LHCN-M2 (cell line): ENCODE results near the gene NHSL2. TPM values are rescaled to one million over a fixed set of nuclear protein-coding genes. Genes with fewer than 3 reads are reported as not detected.

Source experiments
- DNase-seq: peaks from one replicate; pipeline ENCODE4 v3.0.0-alpha.2; 2012; ENCODE audit warnings: low read depth
- total RNA-seq: library from RNA; depleted of rRNA; stranded (reverse); fragments of >200 nt; gene quantifications from 2 replicates; pipeline ENCODE4 v1.2.3, GENCODE V29; 2014

The NHSL2 gene
- total RNA-seq, 1 experiment from 2014 or later = 0.23 TPM

GRCh38 chrX:72069350-72070160, 158.9 kb downstream of the NHSL2 start:
- no peak for DNase-seq

- DNase-seq = no peak
Observed at GRCh38 chrX:72071213-72071612, 160.6 kb downstream of the NHSL2 start.

DNA sequence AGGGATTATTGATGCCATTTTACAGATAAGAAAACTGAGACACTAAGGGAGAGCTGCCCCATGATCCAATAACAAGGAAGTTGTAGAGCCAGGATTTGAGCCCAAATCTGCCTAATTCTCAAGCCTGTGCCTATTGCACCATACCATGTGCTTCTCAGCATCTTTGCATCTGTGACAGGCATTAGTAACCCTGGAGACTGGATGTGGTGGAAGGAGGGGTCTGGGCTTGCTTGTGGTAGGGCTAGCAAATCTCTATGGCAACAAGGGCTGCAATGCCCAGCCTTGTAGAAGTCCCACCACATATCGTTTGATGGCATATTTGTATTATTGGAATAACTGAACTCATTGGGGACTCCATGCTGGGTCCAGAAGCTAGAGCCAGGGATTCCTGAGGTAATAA, 163.0 kb downstream of the NHSL2 start:
- DNase-seq = no peak

DNA sequence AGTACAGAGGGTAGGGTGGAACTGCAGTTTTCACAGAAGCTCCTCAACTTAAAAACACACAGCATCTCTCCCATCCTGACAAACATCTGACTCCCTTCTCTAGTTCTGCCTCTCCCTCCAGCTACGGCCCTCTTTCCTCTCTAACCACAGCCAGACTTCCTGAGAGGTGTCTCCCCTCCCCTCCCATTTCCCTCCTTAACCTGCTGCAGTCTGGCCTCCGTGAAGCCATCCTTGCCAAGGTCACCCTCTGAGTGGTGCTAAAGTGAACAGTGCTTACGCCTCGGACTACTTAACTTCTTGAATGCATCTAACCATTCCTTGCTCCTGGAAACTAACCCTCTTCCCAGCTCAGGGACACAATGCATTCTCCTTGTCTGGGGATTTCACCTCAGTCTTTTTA, 167.8 kb downstream of the NHSL2 start:
- no peak for DNase-seq

GRCh38 chrX:72079607-72080006, 169.0 kb downstream of the NHSL2 start:
- no peak for DNase-seq

- DNase-seq = no peak
Observed at GRCh38 chrX:72080150-72080549, 169.5 kb downstream of the NHSL2 start.

DNA sequence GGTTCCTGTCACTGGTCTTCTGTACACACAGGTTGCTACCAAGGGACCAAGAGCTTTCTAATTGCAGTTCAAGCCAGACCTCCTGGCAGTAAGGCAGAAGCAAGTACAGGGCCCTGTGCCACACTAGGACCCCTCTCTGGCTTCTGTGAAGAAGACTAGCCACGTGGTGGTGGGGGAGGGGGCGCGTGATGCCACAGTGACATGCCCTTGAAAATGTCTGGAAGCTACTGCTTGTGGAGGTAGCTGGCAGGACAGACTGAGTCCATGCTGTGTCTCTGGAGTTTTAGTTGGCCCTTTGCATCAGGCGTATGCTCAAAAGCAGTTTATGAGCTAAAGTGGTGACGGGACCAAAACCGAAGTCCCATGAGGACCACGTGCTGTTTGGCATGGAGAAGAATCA, 170.2 kb downstream of the NHSL2 start:
- DNase-seq = no peak

DNA sequence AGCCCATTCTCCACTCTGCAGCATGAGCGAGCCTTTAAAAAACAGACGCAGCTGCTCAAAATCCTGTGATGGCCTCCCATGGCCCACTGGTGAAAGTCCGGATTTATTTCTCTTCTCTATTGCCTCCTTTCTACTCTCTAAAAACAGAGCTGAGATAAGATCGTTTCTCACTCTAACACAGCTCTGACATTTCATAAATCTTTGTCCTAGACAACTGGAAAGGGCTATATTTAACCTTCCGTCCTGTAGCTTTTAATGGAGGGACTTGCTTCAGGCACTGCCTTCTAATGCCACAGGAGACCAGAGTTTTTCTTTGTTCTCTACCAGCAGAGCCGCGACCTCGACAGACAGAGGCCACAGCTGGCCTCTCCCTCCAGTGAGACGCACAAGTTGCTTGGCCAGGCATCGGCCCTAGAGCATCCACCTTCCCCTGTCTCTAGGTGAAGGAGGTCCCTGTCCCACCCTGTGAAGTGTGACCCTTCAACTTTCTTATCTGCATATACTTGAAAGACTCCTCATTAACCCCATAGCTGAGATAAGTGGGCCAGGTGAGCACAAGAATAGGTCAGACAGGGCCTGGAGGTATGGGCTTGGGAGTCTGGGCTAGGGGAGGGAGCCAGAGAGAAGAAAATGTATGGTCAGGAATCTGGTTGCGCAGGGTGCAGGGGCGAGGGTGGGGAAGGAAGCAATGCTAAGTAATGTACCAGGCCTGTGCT, 171.1 kb downstream of the NHSL2 start:
- DNase-seq = no peak

GRCh38 chrX:72083291-72083690, 172.6 kb downstream of the NHSL2 start:
- DNase-seq = no peak

DNA sequence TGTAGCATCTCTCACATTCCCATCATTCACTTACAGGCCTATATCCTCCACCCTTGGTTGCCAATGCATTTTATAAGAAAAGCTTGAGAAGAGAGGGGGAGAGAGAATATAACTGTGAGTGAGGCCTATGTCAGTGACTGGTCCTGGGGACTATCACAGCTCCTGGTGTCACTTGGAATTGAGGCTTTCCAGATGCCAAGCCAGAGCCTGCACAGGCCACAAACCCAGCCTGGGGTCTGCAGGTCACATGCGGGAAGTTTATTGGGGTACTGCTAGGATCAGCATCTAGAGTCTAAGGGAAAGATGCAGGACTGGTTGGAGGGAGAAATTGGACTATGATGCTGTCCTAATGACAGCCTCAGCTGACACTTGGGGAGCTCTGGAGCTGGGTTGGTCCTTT, 173.5 kb downstream of the NHSL2 start:
- DNase-seq = no peak

- DNase-seq = no peak
Observed at GRCh38 chrX:72086995-72087394, 176.3 kb downstream of the NHSL2 start.

DNA sequence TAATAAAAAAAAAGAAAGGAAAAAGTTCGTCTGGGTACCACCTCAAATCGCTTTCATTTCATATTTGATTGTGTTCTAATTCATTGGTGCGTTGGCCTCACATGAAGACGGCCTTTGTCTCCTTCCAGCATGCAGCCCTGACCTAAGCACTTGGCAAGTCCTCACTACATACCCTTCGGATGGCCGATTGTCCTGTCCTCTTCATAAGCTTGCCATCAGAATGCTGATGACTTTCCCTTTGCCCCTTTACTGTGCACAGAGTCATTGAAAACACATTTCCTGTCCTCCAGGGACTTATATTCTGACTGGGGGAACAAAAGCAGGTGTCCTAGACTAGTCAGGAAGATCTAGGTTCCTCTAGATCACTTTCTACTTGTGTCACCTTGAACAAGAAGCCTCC, 178.1 kb downstream of the NHSL2 start:
- DNase-seq = no peak

DNA sequence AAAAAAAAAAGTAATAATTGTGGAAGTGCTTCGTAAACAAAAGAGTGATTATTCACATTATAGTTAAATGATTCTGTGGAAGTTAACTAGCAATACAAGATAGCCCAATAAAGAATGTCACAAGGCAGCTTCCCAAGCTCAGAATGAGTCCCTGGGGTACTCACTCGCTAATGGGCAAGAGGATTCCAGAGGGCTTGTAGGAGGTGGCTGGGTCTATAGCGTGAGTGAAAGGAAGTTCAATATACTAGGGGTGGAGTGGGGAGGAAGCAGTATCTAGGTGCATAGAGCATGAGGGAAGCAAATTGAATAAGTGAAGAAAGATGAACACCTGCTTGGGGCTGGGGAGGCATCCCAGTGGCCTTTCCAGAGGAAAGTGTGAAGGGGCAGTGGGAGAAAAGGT, 178.6 kb downstream of the NHSL2 start:
- DNase-seq = no peak

DNA sequence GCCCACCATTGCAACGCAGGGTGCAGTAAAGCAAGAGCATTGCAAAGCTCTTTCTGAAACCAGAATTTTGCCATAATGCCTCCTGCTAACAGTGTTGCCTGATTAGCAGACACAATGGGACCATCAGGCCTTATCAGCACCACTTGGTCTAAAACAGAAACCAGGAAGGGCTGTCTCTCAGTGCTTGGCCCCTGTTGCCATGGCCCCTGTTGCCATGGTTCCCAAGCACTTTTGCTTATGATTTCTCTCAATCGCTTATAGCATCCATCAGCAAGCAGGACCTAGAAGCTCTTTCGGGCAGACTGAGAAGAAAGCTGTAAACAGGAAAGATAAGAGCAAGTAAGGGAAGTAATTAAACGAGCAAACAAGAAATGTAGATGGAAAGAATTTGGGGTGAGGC, 184.2 kb downstream of the NHSL2 start:
- no peak for DNase-seq

DNA sequence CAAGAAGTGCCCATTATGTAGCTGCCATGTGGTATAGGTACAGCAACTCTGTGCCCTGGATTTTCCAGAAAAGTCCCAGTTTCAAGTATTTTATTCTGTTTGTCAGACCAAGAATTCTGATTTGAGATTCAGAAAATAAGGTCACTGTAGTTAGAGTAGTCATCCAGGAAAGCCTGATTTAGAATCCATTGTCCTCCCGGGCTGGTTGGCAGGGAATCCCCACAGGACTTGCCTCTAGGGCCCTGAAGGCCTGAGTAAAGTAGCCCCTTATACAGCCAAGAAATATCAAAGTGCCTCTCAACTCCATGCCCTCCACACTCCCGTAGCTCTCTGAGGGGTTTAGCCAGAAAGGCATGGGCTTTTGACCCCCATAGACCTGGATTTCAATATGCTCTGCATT, 184.7 kb downstream of the NHSL2 start:
- no peak for DNase-seq

DNA sequence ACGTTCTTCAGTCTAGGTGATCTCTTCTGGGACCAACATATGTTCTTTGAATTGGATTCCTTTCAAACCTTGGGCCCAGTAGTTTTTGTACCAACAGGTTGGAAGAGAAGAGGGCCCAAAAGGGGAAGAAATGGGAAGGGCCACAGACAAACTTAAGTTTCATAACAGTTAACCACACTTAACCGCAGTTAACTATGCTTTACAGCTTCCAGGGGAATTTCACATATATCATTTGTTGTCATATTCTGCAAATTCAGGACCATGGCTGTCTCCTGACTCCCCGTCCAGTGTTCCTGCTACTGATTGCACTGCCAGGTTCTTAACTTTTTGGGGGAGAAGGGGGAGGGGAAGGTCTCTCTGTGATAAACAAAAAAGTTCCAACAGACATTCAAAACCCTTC, 186.5 kb downstream of the NHSL2 start:
- no peak for DNase-seq

DNA sequence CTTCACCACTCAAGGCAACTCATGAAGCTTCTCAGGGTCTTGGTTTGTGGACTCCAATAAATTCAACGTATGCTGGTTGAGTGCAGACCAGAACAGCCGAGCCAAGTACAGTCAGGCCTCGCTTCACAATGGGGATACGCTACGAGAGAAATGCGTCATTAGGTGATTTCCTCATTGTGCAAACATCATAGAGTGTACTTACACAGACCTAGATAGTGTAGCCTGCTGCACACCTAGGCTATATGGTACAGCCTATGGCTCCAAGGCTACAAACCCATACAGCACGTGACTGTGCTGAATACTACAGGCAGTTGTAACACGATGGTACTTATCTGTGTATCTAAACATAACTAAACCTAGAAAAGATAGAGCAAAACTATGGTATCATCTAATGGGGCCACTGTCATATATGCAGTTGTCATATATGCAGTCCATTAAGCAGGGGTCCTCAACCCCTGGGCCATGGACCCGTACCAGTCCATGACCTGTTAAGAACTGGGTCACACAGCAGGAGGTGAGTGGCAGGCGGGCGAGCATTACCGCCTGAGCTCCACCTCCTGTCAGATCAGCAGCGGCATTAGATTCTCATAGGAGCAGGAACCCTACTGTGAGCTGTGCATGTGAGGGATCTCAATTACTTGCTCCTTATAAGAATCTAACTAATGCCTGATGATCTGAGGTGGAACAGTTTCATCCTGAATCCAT, 189.6 kb downstream of the NHSL2 start:
- no peak for DNase-seq

DNA sequence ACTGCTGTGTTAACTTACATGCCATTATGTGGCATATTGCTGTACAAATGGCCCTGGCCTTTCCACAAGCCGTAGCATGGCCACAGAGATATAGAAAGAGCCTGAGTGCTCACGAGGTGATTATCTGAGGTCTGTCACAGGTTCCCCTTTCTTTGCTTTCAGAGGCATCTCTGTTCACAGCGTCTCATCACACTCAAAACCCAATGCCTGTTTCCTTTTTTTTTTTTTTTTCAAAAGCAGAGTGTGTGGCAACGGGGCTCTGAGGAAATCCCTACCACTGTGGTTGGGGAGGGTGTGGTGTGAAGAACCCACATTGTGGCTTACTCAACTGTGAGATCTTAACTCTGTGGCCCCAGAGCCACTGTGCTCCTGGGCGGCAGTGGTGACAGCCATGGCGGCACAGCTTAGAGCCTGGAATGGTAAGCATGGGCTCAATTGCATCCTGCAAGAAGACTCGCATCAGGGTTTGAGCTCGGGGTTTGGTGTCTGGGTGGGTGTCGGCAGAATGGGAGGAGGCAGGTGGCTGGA, 190.2 kb downstream of the NHSL2 start:
- no peak for DNase-seq

DNA sequence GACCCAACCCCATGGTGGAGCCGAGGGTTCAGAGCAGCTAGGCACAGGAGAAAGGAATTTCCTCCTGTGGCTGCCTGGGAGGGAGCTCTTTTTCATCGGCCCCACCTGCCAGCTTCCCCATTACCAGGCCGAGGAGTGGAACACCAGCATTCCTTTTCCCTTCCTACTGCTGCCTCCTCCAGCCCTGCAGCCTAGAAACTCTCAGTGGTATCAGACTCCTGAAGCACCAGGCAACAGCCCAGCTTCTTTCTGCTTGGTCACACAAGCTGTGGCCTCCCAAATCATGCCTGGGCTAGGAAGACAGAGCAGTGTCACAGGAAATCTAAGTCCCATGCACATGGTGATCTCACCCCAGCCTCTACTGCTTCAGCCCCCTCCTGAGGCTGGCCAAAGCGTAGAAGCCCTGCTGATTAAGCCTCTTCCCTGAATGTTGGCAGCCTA, 191.0 kb downstream of the NHSL2 start:
- DNase-seq = no peak

DNA sequence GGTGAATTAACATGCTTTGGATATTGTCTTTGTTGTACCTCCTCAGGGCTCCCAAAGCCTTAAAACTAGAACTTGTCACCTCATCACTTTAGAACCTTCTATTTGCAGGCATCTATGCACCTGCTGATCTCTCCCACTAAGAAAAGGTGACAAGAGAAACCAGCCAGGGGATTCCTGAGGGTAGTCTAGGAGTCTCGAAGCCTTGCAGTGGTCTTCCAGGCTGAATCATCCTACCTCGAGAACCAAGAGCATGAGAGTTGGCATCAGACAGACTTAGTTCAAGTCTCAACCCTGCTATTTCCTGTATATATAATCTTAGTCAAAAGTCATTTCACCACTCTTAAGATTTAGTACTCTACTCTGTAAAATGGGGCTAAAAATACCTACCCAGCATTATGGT, 191.5 kb downstream of the NHSL2 start:
- DNase-seq = no peak

GRCh38 chrX:72102760-72103159, 192.1 kb downstream of the NHSL2 start:
- no peak for DNase-seq

DNA sequence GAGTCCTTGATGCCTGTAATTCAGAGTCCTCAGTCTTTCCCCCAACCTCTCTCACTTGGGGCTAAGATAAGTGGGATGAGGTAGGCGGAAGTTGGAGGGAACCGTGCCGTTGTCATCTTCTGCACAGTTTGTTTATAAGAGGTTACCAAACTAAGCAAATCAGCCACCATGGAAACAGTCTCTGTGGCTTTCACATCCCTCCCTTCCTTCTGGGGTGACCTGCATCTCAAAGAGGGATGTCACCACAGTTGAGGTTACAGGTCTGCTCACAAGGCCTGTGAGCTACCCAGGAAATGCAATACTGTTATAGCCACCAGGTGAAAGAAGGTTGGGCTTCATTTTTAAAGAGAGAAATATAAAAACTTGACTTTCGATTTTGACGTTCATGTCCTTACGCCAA, 194.8 kb downstream of the NHSL2 start:
- DNase-seq = no peak
